Activated T-helper 2 cell treated with anti-CD3 and anti-CD28 coated beads, Interferon-gamma antibody, Interleukin-2, Interleukin-4, amounts not matched to agents 10 μg/mL and 5 μg/mL and 100 μg/mL, durations not matched to agents 14 hours and 24 hours and 36 hours (primary cell): Measurements from ENCODE around the gene TMEM131. TPM values are rescaled to one million over a fixed set of nuclear protein-coding genes. Genes with fewer than 3 reads are reported as not detected.
"Not testable (repeated sequence)": the region's sequence is repeated elsewhere in the genome, so short reads cannot be mapped to it uniquely, and the experiment has no call there.

Experiments used
- DNase-seq: peaks from one replicate; pipeline ENCODE4 v3.0.0; 2021; ENCODE audit warnings: low spot score
- H3K27ac Mint-ChIP-seq: one replicate; pipeline ENCODE4 v1.8.0; 2021; ENCODE audit warnings: mixed read lengths
- H3K27me3 Mint-ChIP-seq: one replicate; pipeline ENCODE4 v1.8.0; 2021; ENCODE audit warnings: low read depth, mixed read lengths
- H3K36me3 Mint-ChIP-seq: one replicate; pipeline ENCODE4 v1.8.0; 2021; ENCODE audit warnings: low read depth, mixed read lengths
- H3K4me1 Mint-ChIP-seq: one replicate; pipeline ENCODE4 v1.8.0; 2021; ENCODE audit warnings: low read depth, mixed read lengths
- H3K4me3 Mint-ChIP-seq: one replicate; pipeline ENCODE4 v1.8.0; 2021; ENCODE audit warnings: low read depth, mild to moderate bottlenecking, moderate library complexity, mixed read lengths
- H3K9me3 Mint-ChIP-seq: one replicate; pipeline ENCODE4 v1.8.0; 2021; ENCODE audit warnings: mixed read lengths
- intact Hi-C: fragments of 100-400 bp; cut with micrococcal nuclease; formaldehyde crosslinking; loops from one replicate; pipeline ENCODE4 v1.15.1; 2023
- total RNA-seq: library from RNA; stranded (reverse); gene quantifications from 2 replicates; pipeline ENCODE4 v1.2.3, GENCODE V29; 2022

The TMEM131 gene, protein sequence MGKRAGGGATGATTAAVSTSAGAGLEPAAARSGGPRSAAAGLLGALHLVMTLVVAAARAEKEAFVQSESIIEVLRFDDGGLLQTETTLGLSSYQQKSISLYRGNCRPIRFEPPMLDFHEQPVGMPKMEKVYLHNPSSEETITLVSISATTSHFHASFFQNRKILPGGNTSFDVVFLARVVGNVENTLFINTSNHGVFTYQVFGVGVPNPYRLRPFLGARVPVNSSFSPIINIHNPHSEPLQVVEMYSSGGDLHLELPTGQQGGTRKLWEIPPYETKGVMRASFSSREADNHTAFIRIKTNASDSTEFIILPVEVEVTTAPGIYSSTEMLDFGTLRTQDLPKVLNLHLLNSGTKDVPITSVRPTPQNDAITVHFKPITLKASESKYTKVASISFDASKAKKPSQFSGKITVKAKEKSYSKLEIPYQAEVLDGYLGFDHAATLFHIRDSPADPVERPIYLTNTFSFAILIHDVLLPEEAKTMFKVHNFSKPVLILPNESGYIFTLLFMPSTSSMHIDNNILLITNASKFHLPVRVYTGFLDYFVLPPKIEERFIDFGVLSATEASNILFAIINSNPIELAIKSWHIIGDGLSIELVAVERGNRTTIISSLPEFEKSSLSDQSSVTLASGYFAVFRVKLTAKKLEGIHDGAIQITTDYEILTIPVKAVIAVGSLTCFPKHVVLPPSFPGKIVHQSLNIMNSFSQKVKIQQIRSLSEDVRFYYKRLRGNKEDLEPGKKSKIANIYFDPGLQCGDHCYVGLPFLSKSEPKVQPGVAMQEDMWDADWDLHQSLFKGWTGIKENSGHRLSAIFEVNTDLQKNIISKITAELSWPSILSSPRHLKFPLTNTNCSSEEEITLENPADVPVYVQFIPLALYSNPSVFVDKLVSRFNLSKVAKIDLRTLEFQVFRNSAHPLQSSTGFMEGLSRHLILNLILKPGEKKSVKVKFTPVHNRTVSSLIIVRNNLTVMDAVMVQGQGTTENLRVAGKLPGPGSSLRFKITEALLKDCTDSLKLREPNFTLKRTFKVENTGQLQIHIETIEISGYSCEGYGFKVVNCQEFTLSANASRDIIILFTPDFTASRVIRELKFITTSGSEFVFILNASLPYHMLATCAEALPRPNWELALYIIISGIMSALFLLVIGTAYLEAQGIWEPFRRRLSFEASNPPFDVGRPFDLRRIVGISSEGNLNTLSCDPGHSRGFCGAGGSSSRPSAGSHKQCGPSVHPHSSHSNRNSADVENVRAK (N-terminal part only)
- total RNA-seq, result 39.3 and 39.9 TPM in 2 replicates

DNA sequence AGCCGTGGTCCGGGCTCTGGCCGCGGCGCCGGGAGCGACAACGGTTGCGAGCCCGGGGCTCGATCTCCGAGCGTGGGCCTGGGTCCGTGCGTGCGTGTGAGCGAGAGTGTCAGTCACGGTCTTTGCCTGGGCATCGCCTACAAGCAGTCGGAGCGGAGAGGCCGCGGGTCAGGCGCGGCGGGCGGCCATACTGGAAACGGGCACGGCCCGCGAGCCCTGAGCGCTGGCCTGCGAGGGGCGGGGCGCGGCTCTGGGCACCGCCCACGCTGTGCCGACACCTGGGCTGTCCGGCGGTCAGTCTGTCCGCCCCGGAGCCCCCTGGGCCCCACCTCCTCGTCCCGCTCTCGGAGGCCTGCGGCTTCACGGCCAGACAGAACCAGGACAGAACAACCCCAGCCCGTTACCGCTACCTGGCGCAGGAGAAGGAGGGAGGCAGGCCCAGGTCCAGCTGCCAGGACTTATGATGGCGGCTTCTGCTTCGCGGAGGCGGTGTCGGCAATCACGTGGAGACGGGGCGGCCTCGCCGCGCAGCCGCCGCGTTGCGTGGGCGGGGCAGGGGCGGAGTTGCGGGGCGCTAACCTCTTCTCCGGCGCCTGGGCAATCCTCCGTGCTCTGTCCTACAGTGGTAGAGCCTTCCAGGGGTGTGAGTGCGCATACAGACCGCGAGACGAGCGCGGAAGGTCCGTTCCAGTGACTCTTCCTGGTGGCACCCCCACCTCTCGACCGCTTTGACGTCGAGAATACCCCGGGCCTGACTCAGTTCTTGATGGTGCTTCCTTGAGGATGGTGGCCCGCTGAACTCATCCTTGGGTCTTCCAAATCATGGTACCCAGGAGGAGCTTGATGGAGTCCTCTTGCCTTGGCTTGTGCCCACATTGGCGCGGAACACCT lies at the start of gene TMEM131:
TMEM131 (minus strand) TSS at position 215 of the 891 bp plus-strand sequence. CDS start 286 bp downstream, outside the sequence.
- no peaks in the 10 kb centered on the region for H3K9me3 Mint-ChIP-seq
- H3K4me1 Mint-ChIP-seq, result peaks cover 30% of the 10 kb centered on the region
- intact Hi-C loops, result loop anchor here (1.0 to 5.0 kb wide), 3 partner anchors 16 to 189 kb away; no protein-coding TSS in a partner anchor

DNA sequence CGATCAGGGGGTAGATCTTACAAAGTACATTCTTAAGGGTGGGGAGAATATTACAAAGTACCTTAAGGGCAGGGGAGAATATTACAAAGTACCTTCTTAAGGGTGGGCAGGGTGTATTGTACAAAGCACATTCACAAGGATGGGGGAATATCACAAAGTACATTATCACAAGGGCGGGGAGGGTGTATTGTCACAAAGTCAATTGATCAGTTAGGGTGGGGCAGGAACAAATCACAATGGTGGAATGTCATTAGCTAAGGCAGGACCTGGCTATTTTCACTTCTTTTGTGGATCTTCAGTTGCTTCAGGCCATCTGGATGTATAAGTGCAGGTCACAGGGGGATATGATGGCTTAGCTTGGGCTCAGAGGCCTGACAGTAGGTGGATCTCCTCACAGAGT lies 49.0 kb upstream of the TMEM131 start:
- H3K4me1 Mint-ChIP-seq, H3K27me3 Mint-ChIP-seq, H3K4me3 Mint-ChIP-seq, H3K36me3 Mint-ChIP-seq, H3K27ac Mint-ChIP-seq, intact Hi-C loops, DNase-seq: not testable (repeated sequence)
- peaks cover 24% of the 10 kb centered on the region for H3K9me3 Mint-ChIP-seq

More for the DNA sequence above, at the start of gene TMEM131:
- Mint-ChIP-seq H3K27ac (peak within 1 kb of the TSS; percentile 96), H3K27me3 (peaks cover 8% of the 10 kb centered on the region), H3K4me3 (peak within 1 kb of the TSS; percentile 96), H3K36me3 (no peaks in the 10 kb centered on the region)
- peak; percentile 95 for DNase-seq

DNA sequence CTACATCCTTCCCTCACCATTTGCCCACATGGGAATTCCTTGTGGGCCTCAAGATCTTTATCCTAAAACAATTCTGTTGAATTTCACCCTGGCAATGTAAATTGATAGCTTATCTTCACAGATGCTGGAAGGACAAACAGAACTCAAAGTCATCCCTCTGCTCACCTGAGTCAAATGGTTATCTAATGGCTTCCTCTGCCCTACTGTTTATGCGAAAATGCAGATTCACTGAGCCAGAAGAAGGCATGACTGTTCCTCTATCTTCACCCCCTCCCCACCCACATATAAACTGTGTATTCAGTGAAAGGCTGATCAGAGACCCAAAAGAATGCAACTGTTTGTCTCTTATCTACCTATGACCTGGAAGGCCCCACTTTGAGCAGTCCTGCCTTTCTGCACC lies 47.4 kb upstream of the TMEM131 start:
- DNase-seq, result no peak
- H3K27ac Mint-ChIP-seq, result no peak overlapping the region
- H3K36me3 Mint-ChIP-seq, result no peaks in the 10 kb centered on the region
- H3K9me3 Mint-ChIP-seq, result peaks cover 24% of the 10 kb centered on the region
- intact Hi-C loops, result no loop called here
- no peaks in the 10 kb centered on the region for H3K4me1 Mint-ChIP-seq
- H3K4me3 Mint-ChIP-seq, result no peak overlapping the region
- peaks cover 3% of the 10 kb centered on the region for H3K27me3 Mint-ChIP-seq

DNA sequence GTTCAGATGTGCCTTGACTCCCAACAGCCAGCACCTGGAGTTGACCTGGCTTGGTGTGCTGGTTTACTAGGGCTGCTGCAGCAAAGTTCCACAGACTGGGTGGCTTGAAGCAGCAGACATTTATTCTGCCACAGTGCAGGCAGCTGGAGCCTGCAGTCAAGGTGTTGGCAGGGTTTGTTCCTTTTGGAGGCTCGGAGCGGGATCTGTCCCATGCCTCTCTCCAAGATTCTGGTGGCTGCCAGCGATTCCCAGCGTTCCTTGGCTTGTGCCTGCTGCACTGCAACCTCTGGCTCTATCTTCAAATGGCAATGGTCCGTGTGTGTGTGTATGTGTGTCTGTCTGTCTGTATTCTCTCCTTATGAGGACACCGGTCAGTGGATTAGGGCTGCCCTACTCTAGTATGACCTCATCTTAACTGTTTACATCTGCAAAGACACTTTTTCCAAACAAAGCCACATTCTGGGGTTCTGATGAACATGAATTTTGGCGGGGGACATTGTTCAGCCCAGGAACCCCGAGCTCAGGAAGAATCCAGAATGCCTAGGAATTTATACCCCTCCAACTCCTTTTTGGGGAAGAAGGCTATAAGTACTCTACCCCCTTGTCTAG lies 44.7 kb upstream of the TMEM131 start:
- no peak overlapping the region for H3K27ac Mint-ChIP-seq

GRCh38 chr2:98039085-98039756 lies 43.5 kb upstream of the TMEM131 start:
- no peaks in the 10 kb centered on the region for H3K36me3 Mint-ChIP-seq
- intact Hi-C loops, result no loop called here
- no peak overlapping the region for H3K27ac Mint-ChIP-seq
- H3K4me1 Mint-ChIP-seq, result no peaks in the 10 kb centered on the region
- H3K4me3 Mint-ChIP-seq, result no peak overlapping the region
- peaks cover 11% of the 10 kb centered on the region for H3K9me3 Mint-ChIP-seq
- no peaks in the 10 kb centered on the region for H3K27me3 Mint-ChIP-seq
- DNase-seq, result no peak

More for the DNA sequence above, 44.7 kb upstream of the TMEM131 start:
- peaks cover 23% of the 10 kb centered on the region for H3K9me3 Mint-ChIP-seq
- no peak overlapping the region for H3K4me3 Mint-ChIP-seq
- H3K36me3 Mint-ChIP-seq, result no peaks in the 10 kb centered on the region
- H3K27me3 Mint-ChIP-seq, result no peaks in the 10 kb centered on the region
- intact Hi-C loops, result no loop called here
- no peaks in the 10 kb centered on the region for H3K4me1 Mint-ChIP-seq
- DNase-seq, result no peak

DNA sequence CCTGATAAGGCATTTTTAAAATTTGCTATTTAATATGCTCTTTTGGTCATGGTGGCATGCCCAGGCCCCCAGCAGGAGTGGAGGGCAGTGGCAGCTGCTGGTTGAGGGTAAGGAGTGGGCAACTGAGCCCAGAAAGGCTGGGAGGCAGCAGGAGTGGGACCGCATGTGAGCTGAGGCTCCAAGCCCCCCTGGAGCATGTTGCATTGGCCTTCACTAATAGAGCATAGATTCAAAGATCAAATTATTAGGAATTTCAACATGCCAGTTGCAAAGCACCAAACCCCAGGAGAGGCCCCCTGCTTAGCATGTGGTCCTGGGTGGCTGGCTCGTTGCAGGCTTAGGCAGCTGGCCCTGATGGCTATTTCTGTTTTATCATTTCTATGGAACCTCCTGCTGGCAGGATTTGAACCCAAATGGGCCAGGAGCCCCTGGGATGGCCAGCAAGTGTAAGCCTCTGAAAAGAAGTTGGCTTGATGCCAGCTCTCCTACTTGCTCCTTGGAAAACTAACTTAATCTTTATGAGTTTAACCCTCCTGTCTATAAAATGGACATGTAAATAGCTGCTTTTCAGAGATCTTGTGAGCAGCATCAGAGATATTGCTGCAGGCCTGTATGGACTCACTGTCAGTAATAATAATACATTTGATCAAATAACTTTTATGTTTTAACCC lies 42.1 kb upstream of the TMEM131 start:
- no peaks in the 10 kb centered on the region for H3K9me3 Mint-ChIP-seq
- no peaks in the 10 kb centered on the region for H3K36me3 Mint-ChIP-seq
- intact Hi-C loops, result no loop called here
- H3K27me3 Mint-ChIP-seq, result no peaks in the 10 kb centered on the region
- no peak overlapping the region for H3K27ac Mint-ChIP-seq
- no peak overlapping the region for H3K4me3 Mint-ChIP-seq
- H3K4me1 Mint-ChIP-seq, result no peaks in the 10 kb centered on the region
- no peak for DNase-seq

DNA sequence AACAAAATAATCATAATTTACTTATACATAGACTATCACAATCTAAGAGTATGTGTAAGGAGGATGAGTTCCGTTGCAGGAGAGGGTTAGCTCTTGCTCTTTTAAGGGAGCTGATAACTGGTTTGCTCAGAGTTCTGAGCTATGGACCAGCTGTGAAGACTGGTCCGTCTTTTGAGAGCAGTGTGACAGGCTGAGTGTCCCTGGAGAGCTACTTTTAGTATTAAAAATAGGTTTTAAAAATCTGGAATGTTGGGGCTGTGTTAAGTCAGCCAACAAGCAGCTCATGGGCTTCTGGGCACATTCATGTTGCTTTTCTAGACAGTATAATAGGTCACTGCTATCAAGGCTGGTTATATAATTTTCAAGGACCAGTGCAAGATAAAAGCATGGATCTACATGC lies 41.5 kb upstream of the TMEM131 start:
- DNase-seq, result no peak
- H3K27me3 Mint-ChIP-seq, result no peaks in the 10 kb centered on the region
- intact Hi-C loops, result no loop called here
- no peak overlapping the region for H3K27ac Mint-ChIP-seq
- H3K36me3 Mint-ChIP-seq, result no peaks in the 10 kb centered on the region
- no peaks in the 10 kb centered on the region for H3K9me3 Mint-ChIP-seq
- H3K4me3 Mint-ChIP-seq, result no peak overlapping the region
- no peaks in the 10 kb centered on the region for H3K4me1 Mint-ChIP-seq

GRCh38 chr2:98036349-98037000 lies 40.7 kb upstream of the TMEM131 start:
- intact Hi-C loops, result no loop called here
- Mint-ChIP-seq H3K27me3 (no peaks in the 10 kb centered on the region), H3K36me3 (no peaks in the 10 kb centered on the region), H3K27ac (no peak overlapping the region), H3K4me3 (no peak overlapping the region), H3K9me3 (no peaks in the 10 kb centered on the region), H3K4me1 (no peaks in the 10 kb centered on the region)
- DNase-seq, result no peak

DNA sequence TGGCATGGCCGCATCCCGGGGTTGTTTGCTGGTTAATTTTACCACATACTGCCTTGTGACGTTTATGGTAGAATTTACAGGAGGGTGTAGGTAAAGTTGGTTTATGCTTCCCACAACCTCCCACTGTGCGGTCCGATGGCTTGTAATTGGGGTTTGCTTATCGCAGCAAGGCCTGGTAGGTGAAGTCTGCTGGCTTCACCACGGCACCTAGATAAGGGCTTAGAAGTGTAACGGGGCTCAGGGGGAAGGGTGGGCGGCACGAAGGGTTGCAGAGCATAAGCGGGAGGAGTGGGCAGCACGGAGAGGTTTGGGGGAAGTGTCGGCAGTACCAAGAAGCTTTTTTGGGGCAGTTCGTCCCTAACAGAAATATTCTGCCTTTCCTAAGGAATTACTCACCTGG lies 39.0 kb upstream of the TMEM131 start:
- no peaks in the 10 kb centered on the region for H3K27me3 Mint-ChIP-seq
- no peak overlapping the region for H3K4me3 Mint-ChIP-seq
- no peaks in the 10 kb centered on the region for H3K9me3 Mint-ChIP-seq
- no peaks in the 10 kb centered on the region for H3K4me1 Mint-ChIP-seq
- no peaks in the 10 kb centered on the region for H3K36me3 Mint-ChIP-seq
- intact Hi-C loops, result no loop called here
- no peak overlapping the region for H3K27ac Mint-ChIP-seq
- no peak for DNase-seq

DNA sequence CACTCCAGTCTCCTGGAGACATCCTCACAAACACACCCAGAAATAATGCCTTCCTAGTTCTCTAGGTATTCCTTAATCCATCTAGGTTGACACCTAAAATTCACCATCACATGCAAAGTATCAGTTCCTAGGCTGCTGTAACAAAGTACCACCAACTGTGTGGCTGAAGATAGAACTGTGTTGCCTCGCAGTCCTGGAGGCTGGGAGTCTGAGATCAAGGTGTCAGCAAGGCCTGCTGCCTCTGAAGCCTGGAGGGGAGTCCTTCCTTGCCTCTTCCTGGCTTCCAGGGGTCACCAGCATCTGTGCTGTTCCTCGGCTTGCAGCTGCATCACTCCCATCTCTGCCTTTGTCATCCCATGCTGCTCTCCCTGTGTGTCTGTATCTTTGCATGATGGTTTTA lies 36.3 kb upstream of the TMEM131 start:
- intact Hi-C loops, result no loop called here
- no peaks in the 10 kb centered on the region for H3K36me3 Mint-ChIP-seq
- no peak overlapping the region for H3K27ac Mint-ChIP-seq
- H3K27me3 Mint-ChIP-seq, result no peaks in the 10 kb centered on the region
- no peak overlapping the region for H3K4me3 Mint-ChIP-seq
- no peaks in the 10 kb centered on the region for H3K9me3 Mint-ChIP-seq
- no peak for DNase-seq
- peaks cover 8% of the 10 kb centered on the region for H3K4me1 Mint-ChIP-seq
